Mucosa of stomach (tissue), 1 donor: ENCODE data around the gene GARIN5B.

Experiments
- H3K27me3 ChIP-seq: one replicate; pipeline ENCODE4 v1.7.0; 2013; ENCODE audit warnings: mild to moderate bottlenecking, low read length; ENCODE audit not compliant: control insufficient read depth, insufficient read depth
- H3K36me3 ChIP-seq: one replicate; pipeline ENCODE4 v1.7.0; 2013; ENCODE audit warnings: low read length; ENCODE audit not compliant: control insufficient read depth, insufficient read depth
- H3K4me1 ChIP-seq: one replicate; pipeline ENCODE4 v1.7.0; 2013; ENCODE audit warnings: mild to moderate bottlenecking, low read length; ENCODE audit not compliant: control insufficient read depth, insufficient read depth
- H3K4me3 ChIP-seq: one replicate; pipeline ENCODE4 v1.7.0; 2013; ENCODE audit warnings: low read length
- H3K9ac ChIP-seq: one replicate; pipeline ENCODE4 v1.7.0; 2013; ENCODE audit warnings: mild to moderate bottlenecking, low read length, moderate library complexity
- H3K9me3 ChIP-seq: one replicate; pipeline ENCODE4 v1.7.0; 2013; ENCODE audit warnings: mild to moderate bottlenecking, low read length, moderate library complexity; ENCODE audit not compliant: control insufficient read depth
- donor health status: Pancreatic carcinoma.

GARIN5B gene

GRCh38 chr19:55305491-55305890 lies 57.6 kb downstream of the GARIN5B start:
- H3K4me3 ChIP-seq = no peak overlapping the region
- H3K36me3 ChIP-seq = no peaks in the 10 kb centered on the region

GRCh38 chr19:55304980-55305379 lies 58.1 kb downstream of the GARIN5B start:
- peaks cover 9% of the 10 kb centered on the region for H3K4me1 ChIP-seq
- no peaks in the 10 kb centered on the region for H3K27me3 ChIP-seq
- H3K9ac ChIP-seq = no peak overlapping the region
- no peak overlapping the region for H3K4me3 ChIP-seq
- no peaks in the 10 kb centered on the region for H3K36me3 ChIP-seq
- no peaks in the 10 kb centered on the region for H3K9me3 ChIP-seq

More at GRCh38 chr19:55305491-55305890, 57.6 kb downstream of the GARIN5B start:
- H3K9ac ChIP-seq = no peak overlapping the region
- H3K9me3 ChIP-seq = no peaks in the 10 kb centered on the region
- H3K27me3 ChIP-seq = no peaks in the 10 kb centered on the region
- H3K4me1 ChIP-seq = peaks cover 9% of the 10 kb centered on the region
